Measurements from ENCODE around the gene AGO3. TPM values are rescaled to one million over a fixed set of nuclear protein-coding genes. Genes with fewer than 3 reads are reported as not detected.

The AGO3 gene
- total and polyA plus RNA-seq, 2 experiments from 2014 or later = 19.2 to 27.3 TPM

GRCh38 chr1:36093226-36093625, 162.3 kb downstream of the AGO3 start (continued):
- TF ChIP-seq EZH2phosphoT487 (IDR thresholded peaks at IDR 0.05; ENCODE audit: unreplicated experiment) (no peak), JUNB (IDR thresholded peaks at IDR 0.05; ENCODE audit: unreplicated experiment) (no peak), ETS1 (IDR thresholded peaks at IDR 0.05) (no peak), ZNF331 (CRISPR knock-in tag; IDR thresholded peaks at IDR 0.05; ENCODE audit: low read depth) (no peak), NANOG (IDR thresholded peaks at IDR 0.05; ENCODE audit: borderline replicate concordance) (no peak), REST (IDR thresholded peaks at IDR 0.05; ENCODE audit: unreplicated experiment) (no peak), STAT1 (IDR thresholded peaks at IDR 0.05; ENCODE audit: unreplicated experiment) (no peak), CREB1 (CRISPR knock-in tag; IDR thresholded peaks at IDR 0.05; ENCODE audit: low read depth) (no peak)

- no peaks in the 10 kb centered on the region; the same call in 2 of the 3 replicates for H3K9me3 Mint-ChIP-seq
- ATAC-seq = no peak
- TF ChIP-seq ZNF114 (CRISPR knock-in tag; IDR thresholded peaks at IDR 0.05) (no peak), NANOG (IDR thresholded peaks at IDR 0.05; ENCODE audit: borderline replicate concordance) (no peak), ZNF331 (CRISPR knock-in tag; IDR thresholded peaks at IDR 0.05; ENCODE audit: low read depth) (no peak), JUNB (IDR thresholded peaks at IDR 0.05; ENCODE audit: unreplicated experiment) (no peak), ETS1 (IDR thresholded peaks at IDR 0.05) (no peak), EZH2 (IDR thresholded peaks at IDR 0.05; ENCODE audit: low read depth, unreplicated experiment) (no peak), POLR2AphosphoS5 (IDR thresholded peaks at IDR 0.05; ENCODE audit: low read depth) (no peak), REST (IDR thresholded peaks at IDR 0.05; ENCODE audit: unreplicated experiment) (no peak)
Observed at GRCh38 chr1:36093929-36094328, 163.0 kb downstream of the AGO3 start.

More at GRCh38 chr1:36093929-36094328, 163.0 kb downstream of the AGO3 start:
- Histone ChIP-seq H3K4me1 (ENCODE audit: insufficient read depth) (peaks cover 6% of the 10 kb centered on the region), H3K79me2 (replicated peaks; ENCODE audit: insufficient read depth) (peaks cover 13% of the 10 kb centered on the region), H3K36me3 (ENCODE audit: insufficient read depth) (peaks cover 13% of the 10 kb centered on the region; the same call in 1 of the 2 replicates), H3K4me3 (no peak overlapping the region), H3K9me2 (ENCODE audit: insufficient read depth) (no peaks in the 10 kb centered on the region), H2AFZ (no peak overlapping the region), H4K20me1 (replicated peaks; ENCODE audit: insufficient read depth) (peaks cover 3% of the 10 kb centered on the region; the same call in 1 of the 2 replicates), H3F3A (replicated peaks; ENCODE audit: low read depth) (0 out of 2 replicates have a peak, but pooled peaks cover 16% of the 10 kb centered on the region), H3K4me2 (no peak overlapping the region), H3K27me3 (ENCODE audit: insufficient read depth) (no peaks in the 10 kb centered on the region), H3K27ac (ENCODE audit: low read depth) (no peak overlapping the region)
- DNase-seq (ENCODE audit: low spot score) = no peak
- Mint-ChIP-seq H3K27me3 (ENCODE audit: insufficient read depth, low read depth, poor library complexity) (peaks cover 3% of the 10 kb centered on the region), H3K4me3 (no peak overlapping the region), H3K27ac (no peak overlapping the region), H3K36me3 (ENCODE audit: low read depth) (peaks cover 31% of the 10 kb centered on the region), H3K4me1 (peaks cover 23% of the 10 kb centered on the region)
